ENCODE results near the gene VCP. TPM values are rescaled to one million over a fixed set of nuclear protein-coding genes. Genes with fewer than 3 reads are reported as not detected.

The VCP gene
- total RNA-seq, 1 donor from 2014 or later = 390 TPM

- Mint-ChIP-seq H3K36me3 (ENCODE audit: low read depth, unreplicated experiment) (peaks cover 6% of the 10 kb centered on the region), H3K27ac (ENCODE audit: unreplicated experiment) (peak overlapping the region; percentile 84), H3K27me3 (ENCODE audit: low read depth, unreplicated experiment) (no peaks in the 10 kb centered on the region), H3K9me3 (ENCODE audit: unreplicated experiment) (no peaks in the 10 kb centered on the region), H3K4me3 (ENCODE audit: unreplicated experiment) (peak overlapping the region; percentile 90), H3K4me1 (ENCODE audit: low read depth, unreplicated experiment) (peaks cover 33% of the 10 kb centered on the region)
- Histone ChIP-seq H3K4me3 (ENCODE audit: insufficient read depth, low read depth, low read length) (peak overlapping the region; percentile 72), H3K4me2 (ENCODE audit: low read length) (peak overlapping the region; percentile 90), H3K79me2 (ENCODE audit: insufficient read depth, low read length) (peaks cover 66% of the 10 kb centered on the region), H3K4me1 (ENCODE audit: insufficient read depth, low read length) (peaks cover 48% of the 10 kb centered on the region), H4K20me1 (ENCODE audit: insufficient read depth, low read length) (peaks cover 36% of the 10 kb centered on the region), H3K9me3 (ENCODE audit: insufficient read depth, low read depth, low read length) (no peaks in the 10 kb centered on the region), H2AFZ (ENCODE audit: low read depth, low read length) (no peak overlapping the region), H3K27me3 (ENCODE audit: insufficient read depth, low read length) (no peaks in the 10 kb centered on the region), H3K9ac (ENCODE audit: low read length) (peak overlapping the region; percentile 91), H3K36me3 (ENCODE audit: insufficient read depth, low read length) (peaks cover 22% of the 10 kb centered on the region), H3K27ac (ENCODE audit: low read depth, low read length) (peak overlapping the region; percentile 87)
- peak; percentile 36 for DNase-seq (ENCODE audit: low read depth)
- TF ChIP-seq EZH2 (IDR thresholded peaks at IDR 0.05; ENCODE audit: insufficient read depth, low read length) (no peak), CTCF (IDR thresholded peaks at IDR 0.05; ENCODE audit: insufficient read depth, low read depth, low read length) (no peak)
- FAIRE-seq = no peak
Measured at GRCh38 chr9:35110327-35110761, 37.9 kb upstream of the VCP start.

- Histone ChIP-seq H3K9me3 (ENCODE audit: insufficient read depth, low read depth, low read length) (no peaks in the 10 kb centered on the region), H3K9ac (ENCODE audit: low read length) (no peak overlapping the region), H3K4me3 (ENCODE audit: insufficient read depth, low read depth, low read length) (no peak overlapping the region), H3K36me3 (ENCODE audit: insufficient read depth, low read length) (peaks cover 32% of the 10 kb centered on the region), H3K27ac (ENCODE audit: low read depth, low read length) (no peak overlapping the region), H4K20me1 (ENCODE audit: insufficient read depth, low read length) (peaks cover 36% of the 10 kb centered on the region), H3K27me3 (ENCODE audit: insufficient read depth, low read length) (no peaks in the 10 kb centered on the region), H3K79me2 (ENCODE audit: insufficient read depth, low read length) (peaks cover 61% of the 10 kb centered on the region), H3K4me2 (ENCODE audit: low read length) (peak overlapping the region; percentile 90), H2AFZ (ENCODE audit: low read depth, low read length) (no peak overlapping the region), H3K4me1 (ENCODE audit: insufficient read depth, low read length) (peaks cover 39% of the 10 kb centered on the region)
- no peak for FAIRE-seq
- peak overlapping the region; percentile 27 for H3K27ac Mint-ChIP-seq (ENCODE audit: unreplicated experiment)
- peaks cover 9% of the 10 kb centered on the region for H3K36me3 Mint-ChIP-seq (ENCODE audit: low read depth, unreplicated experiment)
- peaks cover 33% of the 10 kb centered on the region for H3K4me1 Mint-ChIP-seq (ENCODE audit: low read depth, unreplicated experiment)
- TF ChIP-seq EZH2 (IDR thresholded peaks at IDR 0.05; ENCODE audit: insufficient read depth, low read length) (no peak), CTCF (IDR thresholded peaks at IDR 0.05; ENCODE audit: insufficient read depth, low read depth, low read length) (no peak)
- no peaks in the 10 kb centered on the region for H3K27me3 Mint-ChIP-seq (ENCODE audit: low read depth, unreplicated experiment)
- DNase-seq (ENCODE audit: low read depth) = no peak
- peak overlapping the region; percentile 90 for H3K4me3 Mint-ChIP-seq (ENCODE audit: unreplicated experiment)
- H3K9me3 Mint-ChIP-seq (ENCODE audit: unreplicated experiment) = no peaks in the 10 kb centered on the region
Measured at GRCh38 chr9:35108946-35109575, 36.6 kb upstream of the VCP start.

- Histone ChIP-seq H3K9me3 (ENCODE audit: insufficient read depth, low read depth, low read length) (no peaks in the 10 kb centered on the region), H4K20me1 (ENCODE audit: insufficient read depth, low read length) (peaks cover 36% of the 10 kb centered on the region), H3K27ac (ENCODE audit: low read depth, low read length) (no peak overlapping the region), H3K79me2 (ENCODE audit: insufficient read depth, low read length) (peaks cover 56% of the 10 kb centered on the region), H3K36me3 (ENCODE audit: insufficient read depth, low read length) (peaks cover 32% of the 10 kb centered on the region), H3K4me2 (ENCODE audit: low read length) (no peak overlapping the region), H2AFZ (ENCODE audit: low read depth, low read length) (no peak overlapping the region), H3K9ac (ENCODE audit: low read length) (no peak overlapping the region), H3K27me3 (ENCODE audit: insufficient read depth, low read length) (no peaks in the 10 kb centered on the region), H3K4me3 (ENCODE audit: insufficient read depth, low read depth, low read length) (no peak overlapping the region), H3K4me1 (ENCODE audit: insufficient read depth, low read length) (peaks cover 40% of the 10 kb centered on the region)
- H3K27ac Mint-ChIP-seq (ENCODE audit: unreplicated experiment) = peak overlapping the region; percentile 47
- H3K36me3 Mint-ChIP-seq (ENCODE audit: low read depth, unreplicated experiment) = peaks cover 9% of the 10 kb centered on the region
- H3K27me3 Mint-ChIP-seq (ENCODE audit: low read depth, unreplicated experiment) = no peaks in the 10 kb centered on the region
- no peak for FAIRE-seq
- TF ChIP-seq CTCF (IDR thresholded peaks at IDR 0.05; ENCODE audit: insufficient read depth, low read depth, low read length) (no peak), EZH2 (IDR thresholded peaks at IDR 0.05; ENCODE audit: insufficient read depth, low read length) (no peak)
- peaks cover 32% of the 10 kb centered on the region for H3K4me1 Mint-ChIP-seq (ENCODE audit: low read depth, unreplicated experiment)
- H3K4me3 Mint-ChIP-seq (ENCODE audit: unreplicated experiment) = peak overlapping the region; percentile 60
- no peak for DNase-seq (ENCODE audit: low read depth)
- no peaks in the 10 kb centered on the region for H3K9me3 Mint-ChIP-seq (ENCODE audit: unreplicated experiment)
Measured at GRCh38 chr9:35108461-35108860, 36.0 kb upstream of the VCP start.
